Mucosa of descending colon (tissue), 3 donors: ENCODE results near the gene GBP3. TPM values are rescaled to one million over a fixed set of nuclear protein-coding genes. Genes with fewer than 3 reads are reported as not detected.
A peak's percentile ranks its signal among the peaks of the same experiment; 100 is the strongest.
"Not testable (repeated sequence)": the region's sequence is repeated elsewhere in the genome, so short reads cannot be mapped to it uniquely, and the experiment has no call there.

Experiments used
- ATAC-seq: fragments of 200-7000 bp; cut with Tn5 transposase; one replicate; pipeline ENCODE4 v1.9.1; 2020; ENCODE audit warnings: mild to moderate bottlenecking, moderate library complexity
- DNase-seq, 3 donors: peaks; one replicate each; pipeline ENCODE4 v3.0.0-alpha.2; 2020
- H3K36me3 ChIP-seq: fragments of 200-600 bp; one replicate; pipeline ENCODE4 v1.8.0; 2021; ENCODE audit warnings: low read depth, mild to moderate bottlenecking
- H3K4me1 ChIP-seq: fragments of 200-600 bp; one replicate; pipeline ENCODE4 v1.8.0; 2021; ENCODE audit warnings: low read depth, mild to moderate bottlenecking
- H3K4me3 ChIP-seq: fragments of 200-600 bp; one replicate; pipeline ENCODE4 v1.8.0; 2021; ENCODE audit warnings: mild to moderate bottlenecking
- H3K9me3 ChIP-seq: fragments of 200-600 bp; one replicate; pipeline ENCODE4 v1.8.0; 2021; ENCODE audit warnings: mild to moderate bottlenecking
- intact Hi-C, 2 donors: fragments of 100-400 bp; cut with DNase I in 1 of 2; cut with micrococcal nuclease in 1 of 2; formaldehyde crosslinking; loops; one replicate each; pipeline versions ENCODE4 v1.11.0 to v1.11.1; 2022; cut with DNase I, micrococcal nuclease
- total RNA-seq, 3 donors: library from RNA; stranded (reverse); fragmentation: NEBNext Ultra II Directional in 2 of 3; extraction: Animal tissue kit (Norgen Biotek cat#: 25700) in 2 of 3; gene quantifications; one replicate each; pipeline versions ENCODE4 v1.2.1 to v1.2.4, GENCODE V29; 2021 to 2023
- TF ChIP-seq, protein P1 (sequence below): fragments of 200-600 bp; IDR thresholded peaks from one replicate; pipeline ENCODE4 v1.8.0; 2022; ENCODE audit warnings: antibody characterized with exemption, mild to moderate bottlenecking
- donor health status: DM: no; HTN: no; CAD: no; lungs with moderate emphysema.
- donor health status: DM: no; HTN: no; CAD: no.
- donor health status: DM: no; HTN: yes; CAD: no.

The GBP3 gene
- total RNA-seq, 3 donors from 2014 or later = 48.4 to 176 (median 60.4) TPM

DNA sequence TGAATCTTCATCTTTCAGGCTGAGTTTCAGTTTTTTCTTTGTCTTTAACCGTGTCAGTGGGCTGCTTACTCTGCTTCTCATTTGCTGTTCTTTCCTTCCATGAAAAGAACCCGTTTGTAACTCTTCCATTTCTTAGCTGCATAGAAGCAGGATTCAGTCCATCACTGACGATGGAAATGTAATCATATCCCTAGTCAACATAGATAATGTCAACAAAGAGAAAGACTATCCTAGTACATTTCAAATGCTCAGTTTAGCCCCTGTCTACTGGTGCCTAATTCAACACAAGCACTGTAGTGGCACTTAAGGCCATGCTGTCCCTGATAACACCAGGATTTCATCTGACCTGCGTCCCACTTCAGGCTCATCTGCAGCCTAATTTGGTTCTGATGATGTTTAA, 42.0 kb upstream of the GBP3 start:
- no peaks in the 10 kb centered on the region for H3K9me3 ChIP-seq
- ATAC-seq = peak; percentile 71
- H3K36me3 ChIP-seq = no peaks in the 10 kb centered on the region
- H3K4me3 ChIP-seq = peak overlapping the region; percentile 11
- H3K4me1 ChIP-seq = peaks cover 6% of the 10 kb centered on the region
- DNase-seq = no peak
- intact Hi-C loops = no loop called here
- TF ChIP-seq, protein P1, sequence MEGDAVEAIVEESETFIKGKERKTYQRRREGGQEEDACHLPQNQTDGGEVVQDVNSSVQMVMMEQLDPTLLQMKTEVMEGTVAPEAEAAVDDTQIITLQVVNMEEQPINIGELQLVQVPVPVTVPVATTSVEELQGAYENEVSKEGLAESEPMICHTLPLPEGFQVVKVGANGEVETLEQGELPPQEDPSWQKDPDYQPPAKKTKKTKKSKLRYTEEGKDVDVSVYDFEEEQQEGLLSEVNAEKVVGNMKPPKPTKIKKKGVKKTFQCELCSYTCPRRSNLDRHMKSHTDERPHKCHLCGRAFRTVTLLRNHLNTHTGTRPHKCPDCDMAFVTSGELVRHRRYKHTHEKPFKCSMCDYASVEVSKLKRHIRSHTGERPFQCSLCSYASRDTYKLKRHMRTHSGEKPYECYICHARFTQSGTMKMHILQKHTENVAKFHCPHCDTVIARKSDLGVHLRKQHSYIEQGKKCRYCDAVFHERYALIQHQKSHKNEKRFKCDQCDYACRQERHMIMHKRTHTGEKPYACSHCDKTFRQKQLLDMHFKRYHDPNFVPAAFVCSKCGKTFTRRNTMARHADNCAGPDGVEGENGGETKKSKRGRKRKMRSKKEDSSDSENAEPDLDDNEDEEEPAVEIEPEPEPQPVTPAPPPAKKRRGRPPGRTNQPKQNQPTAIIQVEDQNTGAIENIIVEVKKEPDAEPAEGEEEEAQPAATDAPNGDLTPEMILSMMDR = no peak

DNA sequence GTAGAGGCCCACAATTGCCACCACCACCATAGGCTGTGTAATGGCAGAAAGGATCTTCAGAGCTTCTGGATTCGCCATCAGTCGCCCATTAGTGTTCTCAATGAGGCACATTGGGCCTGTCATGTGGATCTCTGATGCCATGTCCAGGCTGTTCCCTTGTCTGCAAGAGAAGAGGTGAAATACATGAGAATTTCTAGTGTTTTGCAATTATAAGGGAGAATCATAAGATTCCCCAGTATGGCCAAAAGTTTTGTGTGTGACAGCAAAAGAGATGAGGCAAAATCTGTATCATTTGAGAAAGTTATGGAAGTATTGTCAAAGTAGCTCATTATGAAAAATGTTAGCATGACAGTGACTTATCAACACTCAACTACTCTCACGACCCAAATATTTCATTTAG, 40.4 kb upstream of the GBP3 start:
- ATAC-seq = no peak
- Histone ChIP-seq H3K9me3 (no peaks in the 10 kb centered on the region), H3K36me3 (no peaks in the 10 kb centered on the region), H3K4me3 (no peak overlapping the region), H3K4me1 (peaks cover 6% of the 10 kb centered on the region)
- DNase-seq = no peak
- TF ChIP-seq, protein P1 = no peak
- intact Hi-C loops = no loop called here

DNA sequence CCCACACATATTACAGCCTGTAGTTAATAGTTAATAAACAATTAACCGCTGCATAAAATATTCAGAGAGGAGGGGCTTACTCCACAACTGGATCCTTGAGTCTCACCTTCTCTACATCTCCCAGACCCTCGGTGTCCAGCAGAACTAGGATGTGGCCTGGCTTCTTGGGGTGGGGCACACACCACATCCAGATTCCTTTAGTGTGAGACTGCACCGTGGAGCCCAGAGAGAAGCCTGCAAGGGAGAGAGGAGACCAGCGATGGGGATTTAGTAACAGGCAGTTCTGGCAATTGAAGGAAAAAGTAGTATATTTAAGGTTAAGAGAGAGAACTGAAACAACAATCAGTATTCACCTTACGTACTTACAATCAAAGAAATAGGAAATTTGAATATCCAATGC, 37.4 kb upstream of the GBP3 start:
- Histone ChIP-seq H3K4me1 (peaks cover under 1% of the 10 kb centered on the region), H3K9me3 (no peaks in the 10 kb centered on the region), H3K4me3 (no peak overlapping the region), H3K36me3 (peaks cover 3% of the 10 kb centered on the region)
- TF ChIP-seq, protein P1 = no peak
- ATAC-seq (no peak), DNase-seq (no peak)
- intact Hi-C loops = no loop called here

DNA sequence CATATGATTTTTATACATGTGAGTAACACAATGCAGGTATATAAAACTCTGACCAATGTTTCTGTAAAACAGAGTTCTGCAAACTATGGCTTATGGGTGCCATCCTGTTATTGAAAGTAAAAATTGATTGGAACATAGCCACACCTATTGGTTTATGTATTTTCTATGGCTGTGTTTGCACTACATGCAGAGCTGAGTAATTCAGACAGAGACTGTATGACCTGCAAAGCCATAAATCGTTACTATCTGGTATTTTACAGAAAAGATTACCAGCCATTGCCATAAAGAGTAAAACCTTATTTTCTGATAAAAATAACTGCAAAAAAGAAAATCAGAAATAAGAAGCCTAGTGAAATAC, 29.3 kb upstream of the GBP3 start:
- H3K4me1 ChIP-seq = peaks cover 1% of the 10 kb centered on the region
- intact Hi-C loops = no loop called here
- no peak overlapping the region for H3K4me3 ChIP-seq
- no peaks in the 10 kb centered on the region for H3K9me3 ChIP-seq
- no peaks in the 10 kb centered on the region for H3K36me3 ChIP-seq
- TF ChIP-seq, protein P1 = no peak
- no peak for DNase-seq
- ATAC-seq = peak; percentile 72

DNA sequence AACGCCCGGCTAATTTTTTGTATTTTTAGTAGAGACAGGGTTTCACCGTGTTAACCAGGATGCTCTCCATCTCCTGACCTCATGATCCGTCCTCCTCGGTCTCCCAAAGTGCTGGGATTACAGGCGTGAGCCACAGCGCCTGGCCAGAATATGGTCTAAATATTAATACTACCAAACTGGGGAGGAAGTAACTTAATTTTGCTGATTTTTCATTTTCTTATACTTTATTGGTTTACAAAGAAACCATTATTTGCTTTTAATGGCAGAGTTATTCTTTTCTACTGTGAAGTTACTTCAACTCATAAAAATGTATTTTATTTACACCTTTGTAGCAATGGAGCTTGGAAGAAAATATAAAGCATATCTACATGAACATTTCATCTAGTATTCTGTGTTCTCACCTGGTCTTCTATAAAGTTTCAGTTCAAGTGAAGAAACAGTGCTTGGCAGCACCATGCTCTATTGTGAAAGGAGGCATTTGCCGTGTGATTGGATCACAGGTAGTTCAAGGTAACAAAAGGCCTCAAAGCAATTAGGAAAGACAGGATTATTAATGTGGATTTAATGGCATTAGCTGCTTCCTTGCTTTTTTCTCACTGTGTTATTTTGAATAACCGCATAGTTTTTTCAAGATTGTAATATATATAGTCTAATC, 28.8 kb upstream of the GBP3 start:
- intact Hi-C loops = no loop called here
- Histone ChIP-seq H3K4me3 (no peak overlapping the region), H3K9me3 (no peaks in the 10 kb centered on the region), H3K36me3 (no peaks in the 10 kb centered on the region), H3K4me1 (peaks cover 3% of the 10 kb centered on the region)
- no peak for DNase-seq
- ATAC-seq = peak; percentile 4
- TF ChIP-seq, protein P1 = no peak

DNA sequence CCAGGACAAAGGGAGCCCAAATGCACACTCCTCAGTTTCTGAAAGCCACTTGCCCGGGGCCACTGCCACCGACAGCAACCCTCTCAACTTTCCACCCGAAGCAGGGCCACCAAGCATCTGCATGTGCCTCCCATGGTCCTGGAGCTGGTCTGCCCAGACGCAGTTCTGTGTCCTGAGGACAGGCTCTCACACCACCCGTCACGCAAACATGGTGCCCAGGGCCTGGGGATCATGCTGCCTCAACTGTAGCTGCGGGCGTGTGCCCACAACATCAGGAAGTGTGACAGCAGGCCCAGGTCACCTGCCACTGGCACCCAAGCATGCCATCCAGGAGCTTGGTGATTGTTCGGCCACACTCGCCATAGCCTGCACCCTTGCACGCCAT, 28.0 kb upstream of the GBP3 start:
- peaks cover 9% of the 10 kb centered on the region for H3K4me1 ChIP-seq
- DNase-seq = no peak
- H3K4me3 ChIP-seq = no peak overlapping the region
- no peak for ATAC-seq
- H3K36me3 ChIP-seq = no peaks in the 10 kb centered on the region
- intact Hi-C loops = no loop called here
- TF ChIP-seq, protein P1 = no peak
- H3K9me3 ChIP-seq = no peaks in the 10 kb centered on the region

GRCh38 chr1:89049901-89050648, 27.4 kb upstream of the GBP3 start:
- ATAC-seq (peak; percentile 61), DNase-seq (peak in 2 of 3 donors; percentile 48 to 56)
- H3K9me3 ChIP-seq, intact Hi-C loops, H3K36me3 ChIP-seq, H3K4me3 ChIP-seq: not testable (repeated sequence)
- H3K4me1 ChIP-seq = peaks cover 15% of the 10 kb centered on the region

DNA sequence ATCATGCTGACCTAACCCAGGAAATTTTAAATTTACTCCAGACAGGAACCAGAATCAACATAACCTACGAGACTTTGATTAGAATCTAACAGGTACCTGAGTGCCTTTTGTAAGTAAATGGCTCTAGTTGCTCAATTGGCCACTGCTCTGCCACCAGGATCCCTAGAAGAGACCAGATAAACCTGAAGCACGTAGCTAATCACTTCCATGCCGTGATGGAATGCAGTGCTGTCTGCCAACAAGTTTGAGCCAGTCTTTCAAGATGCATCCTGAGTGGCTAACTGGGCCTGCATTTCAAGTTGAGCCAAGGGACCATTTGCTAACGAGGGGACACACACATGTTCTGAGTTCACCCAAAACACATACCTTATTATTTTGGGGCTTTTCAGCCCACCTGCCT, 26.5 kb upstream of the GBP3 start:
- intact Hi-C loops, ATAC-seq, H3K36me3 ChIP-seq, DNase-seq, H3K4me3 ChIP-seq, H3K9me3 ChIP-seq: not testable (repeated sequence)
- H3K4me1 ChIP-seq = peaks cover 19% of the 10 kb centered on the region
